Measurements from ENCODE around the gene SLC25A19. TPM values are rescaled to one million over a fixed set of nuclear protein-coding genes. Genes with fewer than 3 reads are reported as not detected.
A peak's percentile ranks its signal among the peaks of the same experiment; 100 is the strongest.

SLC25A19 gene
- total RNA-seq, 6 experiments from 2014 or later, result 5.7 to 14.6 (median 7.1) TPM

DNA sequence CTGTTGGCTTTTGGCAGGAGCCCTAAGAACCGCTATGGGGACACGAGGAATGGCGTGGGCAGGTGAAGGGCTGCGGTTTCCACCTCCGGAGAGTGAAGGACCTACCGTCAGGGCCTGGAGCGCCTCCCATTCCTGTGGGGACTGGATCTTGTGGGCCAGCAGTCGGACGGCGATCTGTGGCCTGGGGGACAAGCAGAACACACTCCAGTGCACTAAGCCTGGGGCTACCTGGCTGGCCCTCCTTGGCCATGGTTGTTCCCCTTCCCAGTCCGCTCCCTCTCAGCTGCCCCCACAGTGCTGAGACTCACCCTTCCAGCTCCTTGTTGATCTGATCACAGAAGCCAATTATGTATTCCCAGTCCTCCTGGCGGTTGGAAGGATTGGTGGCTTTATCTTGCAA, 42.8 kb downstream of the SLC25A19 start:
- Mint-ChIP-seq H3K9me3 (no peaks in the 10 kb centered on the region), H3K4me1 (ENCODE audit: low read depth) (peaks cover 25% of the 10 kb centered on the region), H3K4me3 (no peak overlapping the region), H3K27ac (no peak overlapping the region), H3K27me3 (ENCODE audit: insufficient read depth) (no peaks in the 10 kb centered on the region; the same call in 1 of the 2 replicates), H3K36me3 (ENCODE audit: low read depth) (peaks cover 13% of the 10 kb centered on the region)
- no peak for DNase-seq
- TF ChIP-seq, protein P1, sequence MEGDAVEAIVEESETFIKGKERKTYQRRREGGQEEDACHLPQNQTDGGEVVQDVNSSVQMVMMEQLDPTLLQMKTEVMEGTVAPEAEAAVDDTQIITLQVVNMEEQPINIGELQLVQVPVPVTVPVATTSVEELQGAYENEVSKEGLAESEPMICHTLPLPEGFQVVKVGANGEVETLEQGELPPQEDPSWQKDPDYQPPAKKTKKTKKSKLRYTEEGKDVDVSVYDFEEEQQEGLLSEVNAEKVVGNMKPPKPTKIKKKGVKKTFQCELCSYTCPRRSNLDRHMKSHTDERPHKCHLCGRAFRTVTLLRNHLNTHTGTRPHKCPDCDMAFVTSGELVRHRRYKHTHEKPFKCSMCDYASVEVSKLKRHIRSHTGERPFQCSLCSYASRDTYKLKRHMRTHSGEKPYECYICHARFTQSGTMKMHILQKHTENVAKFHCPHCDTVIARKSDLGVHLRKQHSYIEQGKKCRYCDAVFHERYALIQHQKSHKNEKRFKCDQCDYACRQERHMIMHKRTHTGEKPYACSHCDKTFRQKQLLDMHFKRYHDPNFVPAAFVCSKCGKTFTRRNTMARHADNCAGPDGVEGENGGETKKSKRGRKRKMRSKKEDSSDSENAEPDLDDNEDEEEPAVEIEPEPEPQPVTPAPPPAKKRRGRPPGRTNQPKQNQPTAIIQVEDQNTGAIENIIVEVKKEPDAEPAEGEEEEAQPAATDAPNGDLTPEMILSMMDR (IDR thresholded peaks at IDR 0.05), result no peak

DNA sequence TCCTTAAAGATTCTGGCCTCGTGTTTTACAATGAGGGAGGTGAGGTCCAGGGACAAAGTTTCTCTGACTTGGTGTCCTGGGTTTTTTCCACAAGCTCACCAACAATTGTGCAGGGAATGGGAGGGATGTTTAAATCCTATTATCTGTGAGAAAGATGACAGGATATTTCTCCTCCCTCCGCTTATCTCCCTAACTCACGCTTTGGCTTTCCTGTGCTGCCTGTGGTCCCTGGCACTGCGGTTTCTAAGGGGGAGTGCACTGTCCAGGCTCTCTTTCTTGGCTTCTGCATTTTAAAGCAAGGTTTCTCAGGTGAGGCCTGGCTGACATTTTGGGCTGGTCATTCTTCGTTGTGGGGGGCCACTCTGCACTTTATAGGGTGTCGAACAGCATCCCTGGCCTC, 44.2 kb downstream of the SLC25A19 start:
- no peak for DNase-seq
- TF ChIP-seq, protein P1 (IDR thresholded peaks at IDR 0.05), result no peak
- Mint-ChIP-seq H3K9me3 (no peaks in the 10 kb centered on the region), H3K27ac (no peak overlapping the region), H3K27me3 (ENCODE audit: insufficient read depth) (peaks cover 2% of the 10 kb centered on the region), H3K4me1 (ENCODE audit: low read depth) (peaks cover 22% of the 10 kb centered on the region), H3K36me3 (ENCODE audit: low read depth) (peaks cover 13% of the 10 kb centered on the region), H3K4me3 (no peak overlapping the region)

DNA sequence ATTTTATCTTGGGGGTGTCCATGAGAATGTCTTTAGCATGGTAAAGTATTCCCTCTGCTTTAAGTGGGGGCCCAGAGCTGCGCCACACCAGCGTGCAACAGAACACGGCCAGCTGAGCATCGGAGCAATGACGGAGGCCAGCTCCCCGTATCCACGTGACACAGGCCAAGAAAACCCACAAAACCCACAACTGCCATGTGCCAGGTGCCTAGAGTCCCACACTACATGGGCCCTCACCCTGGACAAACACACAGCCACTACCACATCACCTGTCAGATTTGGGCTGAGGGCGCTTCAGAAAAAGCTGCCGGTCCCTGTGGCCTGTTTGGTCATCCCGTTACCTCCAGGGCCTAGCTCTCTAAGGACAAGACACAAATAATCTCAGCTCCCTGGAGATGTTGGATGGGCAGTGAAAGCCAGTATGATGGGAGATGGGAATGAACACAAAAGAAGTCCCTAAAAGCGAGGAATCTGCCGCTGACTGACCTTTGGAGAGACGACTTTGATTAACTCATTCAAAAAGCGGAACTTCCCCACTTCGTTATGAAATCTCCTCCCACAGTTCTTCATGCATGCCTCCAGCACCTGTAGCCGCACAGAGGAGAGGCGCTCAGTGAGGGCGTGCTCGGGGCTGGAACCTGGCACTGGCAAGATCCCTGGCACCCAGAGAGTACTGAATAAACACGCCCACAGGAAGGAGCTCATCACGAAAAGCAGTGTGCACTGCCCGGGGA, 44.9 kb downstream of the SLC25A19 start:
- H3K27ac Mint-ChIP-seq, result no peak overlapping the region
- peaks cover 2% of the 10 kb centered on the region for H3K27me3 Mint-ChIP-seq (ENCODE audit: insufficient read depth)

DNA sequence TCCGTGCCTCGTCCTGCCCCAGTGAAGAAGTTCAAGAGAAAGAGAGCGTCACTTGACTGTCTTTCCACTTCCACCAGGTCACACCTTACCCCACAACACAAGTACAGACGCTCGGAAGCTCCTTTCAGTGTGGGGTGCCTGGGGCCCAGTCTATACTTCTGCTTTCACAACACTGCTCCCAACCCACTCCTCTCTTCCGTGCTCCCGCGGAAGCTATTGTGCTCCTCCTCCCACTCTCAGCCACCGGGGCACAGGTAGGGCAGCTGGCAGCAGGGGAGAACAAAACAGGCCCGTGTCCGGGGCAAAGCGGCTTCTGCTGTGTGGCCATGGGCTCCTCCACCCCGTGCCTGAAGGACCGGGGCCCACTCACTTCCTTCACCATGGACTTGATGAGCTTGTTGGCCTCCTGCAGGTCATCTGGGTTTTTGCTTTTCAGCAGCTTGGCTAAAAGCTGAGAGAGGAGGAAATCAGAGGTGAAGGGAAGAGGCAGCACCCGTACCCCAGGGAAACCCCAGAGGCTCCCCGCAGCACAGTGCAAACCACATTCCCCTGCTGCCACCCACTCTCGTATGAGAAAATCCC, 46.7 kb downstream of the SLC25A19 start:
- Mint-ChIP-seq H3K36me3 (ENCODE audit: low read depth) (peaks cover 18% of the 10 kb centered on the region), H3K27ac (peak overlapping the region; percentile 63), H3K27me3 (ENCODE audit: insufficient read depth) (peaks cover 3% of the 10 kb centered on the region), H3K4me3 (no peak overlapping the region), H3K9me3 (no peaks in the 10 kb centered on the region), H3K4me1 (ENCODE audit: low read depth) (peaks cover 16% of the 10 kb centered on the region)
- DNase-seq, result no peak
- TF ChIP-seq, protein P1 (IDR thresholded peaks at IDR 0.05), result no peak

More for the DNA sequence above, 44.9 kb downstream of the SLC25A19 start:
- Mint-ChIP-seq H3K36me3 (ENCODE audit: low read depth) (peaks cover 13% of the 10 kb centered on the region), H3K4me3 (no peak overlapping the region), H3K9me3 (no peaks in the 10 kb centered on the region), H3K4me1 (ENCODE audit: low read depth) (peaks cover 16% of the 10 kb centered on the region)
- DNase-seq, result no peak
- TF ChIP-seq, protein P1 (IDR thresholded peaks at IDR 0.05), result no peak

DNA sequence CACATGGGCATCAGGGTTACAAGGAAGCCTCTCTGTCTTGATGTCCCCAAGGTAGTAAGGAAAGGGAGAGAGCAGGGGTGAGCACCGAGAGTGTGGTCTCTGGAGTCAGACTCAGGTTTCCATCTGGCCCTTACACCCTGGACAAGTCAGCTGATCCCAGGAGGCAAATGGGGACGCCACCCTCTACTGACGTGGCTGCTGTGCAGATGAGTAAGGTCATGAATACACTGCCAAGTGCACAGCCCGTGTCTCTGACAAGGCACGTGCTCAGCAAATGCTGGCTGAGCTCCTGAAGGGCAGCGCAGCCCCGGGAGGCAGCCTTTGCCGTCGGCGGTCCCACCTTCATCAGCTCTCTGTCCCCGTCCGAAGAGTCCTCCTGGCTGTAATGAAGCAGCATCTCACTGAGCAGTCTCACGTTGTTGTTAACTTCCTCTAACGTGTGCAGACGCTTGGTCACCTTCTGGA, 47.2 kb downstream of the SLC25A19 start:
- Mint-ChIP-seq H3K36me3 (ENCODE audit: low read depth) (peaks cover 18% of the 10 kb centered on the region), H3K4me1 (ENCODE audit: low read depth) (peaks cover 16% of the 10 kb centered on the region), H3K9me3 (no peaks in the 10 kb centered on the region), H3K4me3 (no peak overlapping the region), H3K27ac (peak overlapping the region; percentile 63), H3K27me3 (ENCODE audit: insufficient read depth) (peaks cover 3% of the 10 kb centered on the region)
- DNase-seq, result peak; percentile 40
- TF ChIP-seq, protein P1 (IDR thresholded peaks at IDR 0.05), result no peak
